K562 (cell line): ENCODE data around the gene UNC5B. TPM values are rescaled to one million over a fixed set of nuclear protein-coding genes. Genes with fewer than 3 reads are reported as not detected.

Experiments
- CHD4 ChIP-seq: fragments of 200-600 bp; sonication (generic); IDR thresholded peaks from 3 replicates; pipeline ENCODE4 v1.6.1; 2012; ENCODE audit warnings: low read depth, mild to moderate bottlenecking, mixed read lengths, low read length, inconsistent platforms; ENCODE audit not compliant: insufficient read depth, insufficient replicate concordance, poor library complexity, severe bottlenecking
- KDM4B ChIP-seq, 2 experiments: fragments of 450-650 bp in 1 of 2; sonication (generic) in 1 of 2; IDR thresholded peaks; 2 replicates each; pipeline ENCODE4 v1.6.1; 2016 to 2017; ENCODE audit warnings: borderline replicate concordance in 2 of 2, antibody characterized with exemption in 1 of 2, low read depth in 1 of 2, mild to moderate bottlenecking in 1 of 2
- NRF1 ChIP-seq, 2 experiments: fragments of 450-650 bp; IDR thresholded peaks in 1 of 2; conservative IDR thresholded peaks in 1 of 2; 2 replicates each; pipeline ENCODE4 v1.6.1; 2014; ENCODE audit warnings: mild to moderate bottlenecking in 2 of 2
- SIN3B ChIP-seq: fragments of 450-650 bp; IDR thresholded peaks from 2 replicates; pipeline ENCODE4 v1.6.1; 2017; ENCODE audit warnings: low read depth, mild to moderate bottlenecking, moderate library complexity
- TCFL5 ChIP-seq: fragments of 250-450 bp; sonication (Bioruptor Pico); conservative IDR thresholded peaks from 2 replicates; pipeline ENCODE4 v1.6.1; 2021; ENCODE audit warnings: mild to moderate bottlenecking, moderate library complexity, matching md5 sums
- ZNF431 ChIP-seq: sonication (generic); formaldehyde crosslinking; IDR thresholded peaks from 2 replicates; pipeline ENCODE4 v1.8.0; 2022; ENCODE audit warnings: mild to moderate bottlenecking, missing genetic modification reagents
- polyA plus RNA-seq, 8 experiments: library from polyadenylated mRNA; depleted of rRNA in 4 of 8; stranded (reverse) in 5 of 8; unstranded in 3 of 8; fragments of >200 nt; fragmentation: Nextera tagmentation in 2 of 8; fragmentation: Illumina TruSeq in 1 of 8; extraction: Ambion mirVana in 2 of 8; extraction: Trizol in 1 of 8; gene quantifications; 2 replicates each; pipeline versions ENCODE4 v1.2.1 to v1.2.3, GENCODE V29; 2011 to 2014; ENCODE audit warnings: inconsistent platforms in 1 of 8, missing spikeins in 1 of 8
- total RNA-seq, 7 experiments: library from RNA; depleted of rRNA in 6 of 7; stranded (reverse); fragments of >200 nt in 6 of 7; fragmentation: Illumina TruSeq in 2 of 7; extraction: Trizol in 2 of 7; gene quantifications; 2 replicates each; pipeline versions ENCODE4 v1.2.1 to v1.2.3, GENCODE V29; 2011 to 2021; ENCODE audit warnings: low replicate concordance in 1 of 7
- TF ChIP-seq, protein P1 (sequence below), 2 experiments: fragments of 150-350 bp in 1 of 2; IDR thresholded peaks; 2 replicates each; pipeline ENCODE4 v1.6.1; 2012 to 2016; ENCODE audit warnings: low read depth in 2 of 2, low read length in 2 of 2, mild to moderate bottlenecking in 1 of 2, moderate library complexity in 1 of 2
- TF ChIP-seq, protein P2 (sequence below): sonication (generic); formaldehyde crosslinking; IDR thresholded peaks from 2 replicates; pipeline ENCODE4 v1.8.0; 2023; ENCODE audit warnings: mild to moderate bottlenecking, missing genetic modification reagents

Gene UNC5B
- total and polyA plus RNA-seq, 9 of the 15 experiments (the other 6 are each of a cell fraction or from before 2014, with no cell fraction given): 0.10 to 8.4 (median 2.1) TPM

DNA sequence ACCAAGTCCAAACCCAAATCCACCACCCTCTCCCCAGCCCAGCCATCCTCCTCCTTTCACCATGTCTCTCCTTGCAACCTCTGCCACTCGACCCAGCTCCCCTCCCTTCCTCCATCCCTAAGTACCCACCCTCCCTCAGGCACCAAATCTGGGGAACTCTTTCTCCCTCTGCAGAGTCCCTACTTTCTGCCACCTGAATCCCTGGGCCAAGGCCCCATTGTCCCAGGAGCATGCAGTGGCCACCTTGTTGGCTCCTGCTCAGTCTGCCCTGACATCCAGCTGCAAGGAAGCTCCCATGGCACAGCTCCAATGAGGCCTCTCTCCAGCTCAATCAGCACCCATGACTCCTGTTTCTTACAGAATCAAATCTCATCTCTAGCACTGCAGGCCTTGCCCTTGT lies 5.5 kb upstream of the UNC5B start (continued):
- TF ChIP-seq, protein P1, sequence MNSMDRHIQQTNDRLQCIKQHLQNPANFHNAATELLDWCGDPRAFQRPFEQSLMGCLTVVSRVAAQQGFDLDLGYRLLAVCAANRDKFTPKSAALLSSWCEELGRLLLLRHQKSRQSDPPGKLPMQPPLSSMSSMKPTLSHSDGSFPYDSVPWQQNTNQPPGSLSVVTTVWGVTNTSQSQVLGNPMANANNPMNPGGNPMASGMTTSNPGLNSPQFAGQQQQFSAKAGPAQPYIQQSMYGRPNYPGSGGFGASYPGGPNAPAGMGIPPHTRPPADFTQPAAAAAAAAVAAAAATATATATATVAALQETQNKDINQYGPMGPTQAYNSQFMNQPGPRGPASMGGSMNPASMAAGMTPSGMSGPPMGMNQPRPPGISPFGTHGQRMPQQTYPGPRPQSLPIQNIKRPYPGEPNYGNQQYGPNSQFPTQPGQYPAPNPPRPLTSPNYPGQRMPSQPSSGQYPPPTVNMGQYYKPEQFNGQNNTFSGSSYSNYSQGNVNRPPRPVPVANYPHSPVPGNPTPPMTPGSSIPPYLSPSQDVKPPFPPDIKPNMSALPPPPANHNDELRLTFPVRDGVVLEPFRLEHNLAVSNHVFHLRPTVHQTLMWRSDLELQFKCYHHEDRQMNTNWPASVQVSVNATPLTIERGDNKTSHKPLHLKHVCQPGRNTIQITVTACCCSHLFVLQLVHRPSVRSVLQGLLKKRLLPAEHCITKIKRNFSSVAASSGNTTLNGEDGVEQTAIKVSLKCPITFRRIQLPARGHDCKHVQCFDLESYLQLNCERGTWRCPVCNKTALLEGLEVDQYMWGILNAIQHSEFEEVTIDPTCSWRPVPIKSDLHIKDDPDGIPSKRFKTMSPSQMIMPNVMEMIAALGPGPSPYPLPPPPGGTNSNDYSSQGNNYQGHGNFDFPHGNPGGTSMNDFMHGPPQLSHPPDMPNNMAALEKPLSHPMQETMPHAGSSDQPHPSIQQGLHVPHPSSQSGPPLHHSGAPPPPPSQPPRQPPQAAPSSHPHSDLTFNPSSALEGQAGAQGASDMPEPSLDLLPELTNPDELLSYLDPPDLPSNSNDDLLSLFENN (IDR thresholded peaks at IDR 0.05; ENCODE audit: low read depth in 2 of 2, low read length in 2 of 2): no peak
- TF ChIP-seq CHD4 (no peak), KDM4B (IDR thresholded peaks at IDR 0.05; ENCODE audit: borderline replicate concordance in 2 of 2, low read depth in 1 of 2) (no peak), NRF1 (conservative IDR thresholded peaks at IDR 0.05 in 1 of 2, IDR thresholded peaks at IDR 0.05 in 1 of 2) (no peak), TCFL5 (CRISPR knock-in tag) (no peak), ZNF431 (CRISPR knock-in tag) (no peak), SIN3B (no peak)
- TF ChIP-seq, protein P2, sequence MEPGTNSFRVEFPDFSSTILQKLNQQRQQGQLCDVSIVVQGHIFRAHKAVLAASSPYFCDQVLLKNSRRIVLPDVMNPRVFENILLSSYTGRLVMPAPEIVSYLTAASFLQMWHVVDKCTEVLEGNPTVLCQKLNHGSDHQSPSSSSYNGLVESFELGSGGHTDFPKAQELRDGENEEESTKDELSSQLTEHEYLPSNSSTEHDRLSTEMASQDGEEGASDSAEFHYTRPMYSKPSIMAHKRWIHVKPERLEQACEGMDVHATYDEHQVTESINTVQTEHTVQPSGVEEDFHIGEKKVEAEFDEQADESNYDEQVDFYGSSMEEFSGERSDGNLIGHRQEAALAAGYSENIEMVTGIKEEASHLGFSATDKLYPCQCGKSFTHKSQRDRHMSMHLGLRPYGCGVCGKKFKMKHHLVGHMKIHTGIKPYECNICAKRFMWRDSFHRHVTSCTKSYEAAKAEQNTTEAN (CRISPR knock-in tag): no peak
